Muscle layer of colon (tissue), 2 donors: ENCODE measurements around the gene NOTO.

Experiments
- H3K27ac ChIP-seq: one replicate; pipeline ENCODE4 v1.7.0; 2013; ENCODE audit warnings: low read depth, mild to moderate bottlenecking, low read length, moderate library complexity
- H3K27me3 ChIP-seq, 2 donors: one replicate each; pipeline ENCODE4 v1.7.0; 2013; ENCODE audit warnings: low read length in 2 of 2, mild to moderate bottlenecking in 2 of 2; ENCODE audit not compliant: insufficient read depth in 2 of 2, control insufficient read depth in 1 of 2
- H3K36me3 ChIP-seq: one replicate; pipeline ENCODE4 v1.7.0; 2013; ENCODE audit warnings: mild to moderate bottlenecking, low read length; ENCODE audit not compliant: insufficient read depth
- H3K4me1 ChIP-seq: one replicate; pipeline ENCODE4 v1.7.0; 2013; ENCODE audit warnings: mild to moderate bottlenecking, low read length; ENCODE audit not compliant: insufficient read depth
- H3K4me3 ChIP-seq, 2 donors: one replicate each; pipeline ENCODE4 v1.7.0; 2013; ENCODE audit warnings: low read length in 2 of 2, low read depth in 1 of 2, mild to moderate bottlenecking in 1 of 2, moderate library complexity in 1 of 2
- H3K9ac ChIP-seq: one replicate; pipeline ENCODE4 v1.7.0; 2013; ENCODE audit warnings: low read length
- H3K9me3 ChIP-seq: one replicate; pipeline ENCODE4 v1.7.0; 2013; ENCODE audit warnings: mild to moderate bottlenecking, low read length
- donor health status: abdominal sarcoma.
- donor health status: Adenocarcinoma of cecum.

The NOTO gene

DNA sequence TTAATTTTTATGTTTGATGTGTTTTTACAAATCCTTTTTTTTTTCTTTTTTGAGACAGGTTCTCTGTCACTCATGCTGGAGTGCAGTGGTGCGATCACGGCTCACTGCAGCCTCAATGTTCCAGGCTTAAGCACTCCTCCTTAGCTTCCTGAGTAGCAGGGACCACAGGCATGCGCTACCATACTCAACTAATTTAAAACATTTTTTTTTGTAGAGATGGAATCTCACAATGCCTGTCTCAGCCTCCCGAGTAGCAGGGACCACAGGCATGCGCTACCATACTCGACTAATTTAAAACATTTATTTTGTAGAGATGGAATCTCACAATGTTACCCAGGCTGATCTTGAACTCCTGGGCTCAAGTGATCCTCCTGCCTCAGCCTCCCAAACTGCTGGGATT is 3.2 kb downstream of the NOTO start:
- H3K36me3 ChIP-seq: no peaks in the 10 kb centered on the region
- no peak overlapping the region for H3K4me3 ChIP-seq
- peaks cover 15 to 33% of the 10 kb centered on the region in 2 donors for H3K27me3 ChIP-seq
- no peaks in the 10 kb centered on the region for H3K9me3 ChIP-seq
- no peak overlapping the region for H3K9ac ChIP-seq
- no peaks in the 10 kb centered on the region for H3K4me1 ChIP-seq
- H3K27ac ChIP-seq: no peak overlapping the region

DNA sequence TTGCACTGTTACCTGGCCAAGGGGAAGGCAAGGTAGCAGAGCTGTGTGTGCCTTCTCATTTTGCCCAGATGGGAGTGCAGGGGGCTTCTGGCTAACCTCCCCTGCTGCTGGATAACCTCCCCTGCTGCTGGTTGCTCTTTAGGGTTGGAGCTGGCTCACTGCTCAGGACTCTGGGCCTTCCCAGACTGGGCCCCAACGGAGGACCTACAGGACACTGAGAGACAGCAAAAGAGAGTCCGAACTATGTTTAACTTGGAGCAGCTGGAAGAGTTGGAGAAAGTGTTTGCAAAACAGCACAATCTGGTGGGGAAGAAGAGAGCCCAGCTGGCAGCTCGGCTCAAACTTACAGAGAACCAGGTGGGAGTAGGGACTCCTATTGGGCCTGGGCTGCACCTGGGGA is 5.9 kb downstream of the NOTO start:
- H3K4me1 ChIP-seq: peaks cover 10% of the 10 kb centered on the region
- H3K9me3 ChIP-seq: no peaks in the 10 kb centered on the region
- no peak overlapping the region for H3K27ac ChIP-seq
- H3K9ac ChIP-seq: no peak overlapping the region
- peaks cover 4 to 10% of the 10 kb centered on the region in 2 donors for H3K27me3 ChIP-seq
- H3K36me3 ChIP-seq: no peaks in the 10 kb centered on the region
- H3K4me3 ChIP-seq: no peak overlapping the region

DNA sequence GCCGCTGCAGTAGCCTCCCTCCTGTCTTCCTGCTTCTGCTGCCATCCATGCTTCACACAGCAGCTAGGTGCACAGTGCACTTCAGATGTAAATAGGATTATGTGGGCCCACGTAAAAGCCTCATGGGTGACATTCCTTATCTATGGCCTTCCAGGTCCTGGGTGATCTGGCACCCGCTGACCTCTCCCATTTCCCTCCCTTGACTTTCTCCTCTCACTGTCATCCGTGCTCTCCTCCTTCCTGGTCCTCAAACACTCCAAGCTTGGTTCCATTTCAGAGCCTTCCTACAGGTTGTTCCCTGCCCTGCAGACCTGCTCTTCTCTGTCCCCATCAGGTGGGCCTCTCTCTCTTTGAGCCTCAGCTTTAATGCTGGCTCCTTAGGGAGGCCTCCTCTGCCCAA is 7.6 kb downstream of the NOTO start:
- Histone ChIP-seq H3K4me3 (no peak overlapping the region), H3K36me3 (no peaks in the 10 kb centered on the region), H3K27me3 (no peaks in the 10 kb centered on the region), H3K9ac (no peak overlapping the region), H3K27ac (no peak overlapping the region), H3K4me1 (peaks cover 10% of the 10 kb centered on the region), H3K9me3 (no peaks in the 10 kb centered on the region)

DNA sequence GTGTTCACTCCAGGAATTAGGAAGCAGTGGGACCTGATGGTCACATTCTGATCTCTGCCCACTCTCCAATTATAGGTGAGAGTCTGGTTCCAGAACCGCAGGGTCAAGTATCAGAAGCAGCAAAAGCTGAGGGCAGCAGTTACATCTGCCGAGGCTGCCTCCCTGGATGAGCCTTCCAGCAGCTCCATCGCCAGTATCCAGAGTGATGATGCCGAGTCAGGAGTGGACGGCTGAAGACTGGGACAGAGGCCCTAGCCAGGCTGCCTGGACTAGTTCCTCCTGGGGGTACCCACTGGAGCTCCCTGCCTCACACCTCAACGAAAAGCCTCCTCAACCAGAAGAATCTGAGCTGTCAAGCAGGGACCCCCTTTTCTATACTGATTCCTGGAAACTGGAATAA is 8.3 kb downstream of the NOTO start:
- Histone ChIP-seq H3K27me3 (no peaks in the 10 kb centered on the region), H3K9ac (no peak overlapping the region), H3K4me3 (no peak overlapping the region), H3K4me1 (peaks cover 10% of the 10 kb centered on the region), H3K27ac (no peak overlapping the region), H3K36me3 (no peaks in the 10 kb centered on the region), H3K9me3 (no peaks in the 10 kb centered on the region)

DNA sequence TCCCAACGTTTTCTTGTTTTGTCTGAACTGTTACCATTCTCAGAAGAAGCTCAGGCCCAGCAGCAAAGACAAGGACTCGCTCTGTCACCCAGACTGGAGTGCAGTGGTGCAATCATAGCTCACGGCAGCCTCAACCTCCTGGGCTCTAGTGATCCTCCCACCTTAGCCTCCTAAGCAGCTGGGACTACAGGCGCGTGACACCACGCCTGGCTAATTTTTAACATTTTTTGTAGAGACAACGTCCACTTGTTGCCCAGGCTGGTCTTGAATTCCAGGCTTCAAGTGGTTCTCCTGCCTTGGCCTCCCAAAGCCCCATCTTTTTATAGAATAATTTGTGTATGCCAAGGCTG is 9.7 kb downstream of the NOTO start:
- Histone ChIP-seq H3K27me3 (no peaks in the 10 kb centered on the region), H3K4me1 (peaks cover 10% of the 10 kb centered on the region), H3K9me3 (no peaks in the 10 kb centered on the region), H3K9ac (no peak overlapping the region), H3K4me3 (no peak overlapping the region), H3K27ac (no peak overlapping the region), H3K36me3 (no peaks in the 10 kb centered on the region)

DNA sequence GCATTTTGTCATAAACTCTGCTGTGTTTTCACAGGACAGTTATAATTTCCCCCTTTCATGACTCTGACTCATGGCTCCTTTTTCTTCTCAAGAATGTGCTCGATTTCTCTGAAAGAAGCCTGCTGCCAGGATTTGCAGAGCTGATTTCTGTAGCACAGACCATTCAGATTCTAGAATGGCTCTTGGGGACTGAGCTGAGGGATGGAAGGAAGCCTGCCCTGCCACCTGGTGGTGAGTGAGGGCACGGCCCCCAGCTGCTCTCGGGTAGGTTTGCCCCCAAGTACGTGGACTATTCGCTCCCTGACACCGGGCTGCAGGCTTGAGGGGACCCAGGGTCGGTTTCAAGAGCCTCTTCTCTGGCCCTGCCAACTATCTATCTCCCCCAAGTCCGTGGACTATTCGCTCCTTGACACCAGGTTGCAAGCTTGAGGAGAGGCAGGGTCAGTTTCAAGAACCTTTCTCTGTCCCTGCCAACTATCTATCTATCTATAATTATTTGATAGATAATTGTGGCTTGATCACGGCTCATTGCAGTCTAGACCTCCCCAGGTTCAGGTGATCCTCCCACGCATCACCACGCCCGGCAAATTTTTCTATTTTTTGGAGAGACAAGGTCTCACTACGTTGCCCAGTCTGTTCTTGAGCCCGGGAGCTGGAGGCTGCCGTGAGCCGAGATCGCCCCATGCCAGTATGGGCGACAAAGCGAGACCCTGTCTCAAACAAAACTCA is 10.2 kb downstream of the NOTO start:
- H3K9ac ChIP-seq: no peak overlapping the region
- H3K4me1 ChIP-seq: peaks cover 10% of the 10 kb centered on the region

DNA sequence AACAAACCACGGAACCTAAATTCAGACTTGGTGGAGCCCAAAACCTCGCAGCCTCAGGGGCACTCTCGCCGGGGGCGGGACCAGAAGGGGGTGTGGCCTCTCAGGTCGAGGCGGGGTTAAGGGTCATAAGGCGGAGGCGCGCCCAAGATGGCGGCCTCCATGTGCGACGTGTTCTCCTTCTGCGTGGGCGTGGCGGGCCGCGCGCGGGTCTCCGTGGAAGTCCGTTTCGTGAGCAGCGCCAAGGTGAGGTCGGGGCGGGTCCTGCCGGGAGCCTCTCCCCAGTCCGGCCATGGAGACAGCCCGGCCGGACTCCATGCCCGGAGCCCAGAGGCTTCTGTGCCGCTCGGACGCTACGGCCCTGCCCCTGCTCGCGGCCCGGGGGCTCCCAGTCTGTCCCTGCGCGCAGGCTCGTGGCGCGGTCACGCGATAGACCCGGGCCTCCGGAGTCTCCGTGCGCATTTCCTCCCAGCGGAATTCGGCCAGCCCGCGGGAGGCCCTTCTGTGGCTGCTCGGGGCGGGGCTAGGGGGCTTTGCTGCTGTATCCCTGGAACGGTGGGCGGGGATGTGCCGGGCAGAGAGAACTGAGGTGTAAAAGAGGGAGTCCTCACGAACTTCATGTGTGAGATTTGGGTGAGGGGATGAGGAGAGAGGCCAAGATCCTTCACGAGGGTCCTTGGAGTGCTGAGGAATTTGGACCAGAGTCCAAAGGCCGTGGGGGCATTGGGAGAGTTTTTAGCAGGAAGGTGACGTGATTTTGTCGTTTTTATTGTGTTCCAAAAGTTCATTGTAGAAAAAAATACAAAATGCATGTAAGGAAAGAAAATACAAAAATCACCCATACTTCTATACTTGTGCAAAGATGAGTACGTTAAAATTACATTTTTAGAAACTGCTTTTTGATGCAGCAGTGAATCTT is 12.0 kb downstream of the NOTO start, which contains the start of gene SMYD5:
TSS of gene SMYD5 (plus strand) at position 126 of the 916 bp plus-strand sequence. CDS start at position 148, 22 bp downstream.
- Histone ChIP-seq H3K27me3 (no peaks in the 10 kb centered on the region), H3K27ac (peak within 1 kb of the TSS; percentile 53), H3K4me1 (peaks cover 10% of the 10 kb centered on the region), H3K36me3 (no peaks in the 10 kb centered on the region), H3K4me3 (peak within 1 kb of the TSS; percentile 83 to 95), H3K9ac (peak within 1 kb of the TSS; percentile 36), H3K9me3 (no peaks in the 10 kb centered on the region)

More for the DNA sequence above, 10.2 kb downstream of the NOTO start:
- H3K36me3 ChIP-seq: no peaks in the 10 kb centered on the region
- no peaks in the 10 kb centered on the region for H3K27me3 ChIP-seq
- no peaks in the 10 kb centered on the region for H3K9me3 ChIP-seq
- H3K27ac ChIP-seq: peak overlapping the region; percentile 17
- H3K4me3 ChIP-seq: no peak overlapping the region

DNA sequence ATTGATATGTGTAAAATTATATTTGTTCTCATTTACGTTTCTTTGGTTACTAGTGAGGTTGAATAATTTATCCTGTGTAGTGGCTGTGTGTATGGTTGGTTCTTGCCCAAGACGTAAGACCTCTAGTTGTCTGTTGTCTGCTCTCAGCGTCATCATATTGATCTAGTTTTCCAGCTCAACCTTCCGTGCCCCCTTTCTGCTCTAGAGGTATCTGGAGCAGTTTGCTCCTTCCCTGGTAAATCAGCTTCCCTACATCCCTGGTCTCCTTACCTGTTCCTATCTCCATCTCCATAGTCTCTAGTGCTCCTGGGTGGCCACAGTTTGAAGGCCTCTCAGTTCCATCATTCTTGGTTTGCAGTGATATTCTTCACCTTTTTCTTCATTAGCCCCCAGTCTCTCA is 12.9 kb downstream of the NOTO start:
- peaks cover 4% of the 10 kb centered on the region for H3K36me3 ChIP-seq
- no peak overlapping the region for H3K9ac ChIP-seq
- peak overlapping the region in 1 of 2 donors; percentile 83 for H3K4me3 ChIP-seq
- no peaks in the 10 kb centered on the region for H3K9me3 ChIP-seq
- H3K4me1 ChIP-seq: peaks cover 10% of the 10 kb centered on the region
- no peak overlapping the region for H3K27ac ChIP-seq
- H3K27me3 ChIP-seq: no peaks in the 10 kb centered on the region

DNA sequence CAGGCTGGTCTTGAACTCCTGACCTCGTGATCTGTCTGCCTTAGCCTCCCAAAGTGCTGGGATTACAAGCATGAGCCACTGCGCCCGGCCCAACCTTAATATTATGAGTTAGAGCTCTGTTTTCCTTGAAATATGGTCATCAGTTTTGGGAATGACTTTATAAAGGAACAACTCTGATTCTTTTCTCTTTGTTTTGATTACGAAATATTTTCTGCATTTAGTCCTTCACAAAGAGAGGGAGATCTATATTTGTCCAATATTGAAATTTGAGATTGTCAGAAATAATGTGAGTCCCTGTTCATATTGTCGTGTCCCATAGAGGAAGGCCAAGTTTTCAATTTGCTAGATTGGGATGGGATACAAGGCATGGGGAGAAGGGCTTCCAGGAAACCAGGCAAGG is 14.8 kb downstream of the NOTO start:
- H3K27ac ChIP-seq: no peak overlapping the region
- no peak overlapping the region for H3K4me3 ChIP-seq
- peaks cover 8% of the 10 kb centered on the region for H3K4me1 ChIP-seq
- H3K9ac ChIP-seq: no peak overlapping the region
- no peaks in the 10 kb centered on the region for H3K9me3 ChIP-seq
- H3K27me3 ChIP-seq: no peaks in the 10 kb centered on the region
- peaks cover 23% of the 10 kb centered on the region for H3K36me3 ChIP-seq

DNA sequence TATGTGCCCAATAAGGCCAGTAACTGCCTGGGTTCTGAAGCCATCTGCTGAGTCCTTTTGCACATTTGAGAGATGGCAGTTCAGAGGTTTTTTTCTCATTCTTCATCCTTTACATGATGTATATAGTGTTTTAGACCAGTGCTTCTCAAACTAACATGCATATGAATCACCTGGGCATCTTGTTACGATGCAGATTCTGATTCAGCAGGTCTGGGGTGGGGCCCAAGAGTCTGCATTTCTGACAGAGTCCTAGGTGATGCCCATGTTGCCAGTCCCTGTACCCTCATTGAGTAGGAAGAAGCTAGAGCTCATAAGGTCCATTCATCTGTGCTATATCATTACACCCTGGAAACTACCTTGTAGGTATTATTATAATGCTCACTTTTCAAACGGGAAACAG is 15.5 kb downstream of the NOTO start:
- H3K4me1 ChIP-seq: peaks cover under 1% of the 10 kb centered on the region
- no peaks in the 10 kb centered on the region for H3K9me3 ChIP-seq
- no peak overlapping the region for H3K4me3 ChIP-seq
- peaks cover 29% of the 10 kb centered on the region for H3K36me3 ChIP-seq
- H3K27ac ChIP-seq: no peak overlapping the region
- no peaks in the 10 kb centered on the region for H3K27me3 ChIP-seq
- no peak overlapping the region for H3K9ac ChIP-seq

DNA sequence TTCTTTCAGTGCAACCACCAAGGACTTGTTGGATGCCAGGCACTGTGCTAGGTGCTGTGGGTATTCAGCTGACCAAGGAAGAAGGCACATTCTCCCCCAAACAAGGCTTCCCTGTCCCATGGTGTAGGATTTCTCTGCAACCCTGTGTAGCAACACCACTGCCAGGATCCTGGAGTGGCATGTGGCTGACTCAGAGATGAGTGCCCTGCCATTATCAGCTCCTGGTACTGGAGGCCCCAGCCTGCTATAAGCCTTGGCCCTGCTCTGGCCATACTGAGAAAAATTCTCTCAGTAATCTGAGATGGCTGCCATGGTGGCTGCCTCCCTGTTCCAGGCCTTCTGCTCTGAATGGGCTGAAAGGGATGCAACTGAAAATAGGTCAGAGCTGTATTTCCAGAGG is 15.9 kb downstream of the NOTO start:
- Histone ChIP-seq H3K36me3 (peaks cover 34% of the 10 kb centered on the region), H3K9me3 (no peaks in the 10 kb centered on the region), H3K4me3 (no peak overlapping the region), H3K9ac (no peak overlapping the region), H3K4me1 (no peaks in the 10 kb centered on the region), H3K27me3 (no peaks in the 10 kb centered on the region), H3K27ac (no peak overlapping the region)
